ENCODE results near the gene ZSCAN25.
"Not testable (repeated sequence)": the region's sequence is repeated elsewhere in the genome, so short reads cannot be mapped to it uniquely, and the experiment has no call there.

DNA sequence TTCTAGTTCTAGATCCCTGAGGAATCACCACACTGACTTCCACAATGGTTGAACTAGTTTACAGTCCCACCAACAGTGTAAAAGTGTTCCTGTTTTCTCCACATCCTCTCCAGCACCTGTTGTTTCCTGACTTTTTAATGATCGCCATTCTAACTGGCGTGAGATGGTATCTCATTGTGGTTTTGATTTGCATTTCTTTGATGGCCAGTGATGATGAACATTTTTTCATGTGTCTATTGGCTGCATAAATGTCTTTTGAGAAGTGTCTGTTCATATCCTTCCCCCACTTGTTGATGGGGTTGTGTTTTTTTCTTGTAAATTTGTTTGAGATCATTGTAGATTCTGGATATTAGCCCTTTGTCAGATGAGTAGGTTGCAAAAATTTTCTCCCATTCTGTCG lies 37.9 kb downstream of the ZSCAN25 start:
- TF ChIP-seq, protein P1, sequence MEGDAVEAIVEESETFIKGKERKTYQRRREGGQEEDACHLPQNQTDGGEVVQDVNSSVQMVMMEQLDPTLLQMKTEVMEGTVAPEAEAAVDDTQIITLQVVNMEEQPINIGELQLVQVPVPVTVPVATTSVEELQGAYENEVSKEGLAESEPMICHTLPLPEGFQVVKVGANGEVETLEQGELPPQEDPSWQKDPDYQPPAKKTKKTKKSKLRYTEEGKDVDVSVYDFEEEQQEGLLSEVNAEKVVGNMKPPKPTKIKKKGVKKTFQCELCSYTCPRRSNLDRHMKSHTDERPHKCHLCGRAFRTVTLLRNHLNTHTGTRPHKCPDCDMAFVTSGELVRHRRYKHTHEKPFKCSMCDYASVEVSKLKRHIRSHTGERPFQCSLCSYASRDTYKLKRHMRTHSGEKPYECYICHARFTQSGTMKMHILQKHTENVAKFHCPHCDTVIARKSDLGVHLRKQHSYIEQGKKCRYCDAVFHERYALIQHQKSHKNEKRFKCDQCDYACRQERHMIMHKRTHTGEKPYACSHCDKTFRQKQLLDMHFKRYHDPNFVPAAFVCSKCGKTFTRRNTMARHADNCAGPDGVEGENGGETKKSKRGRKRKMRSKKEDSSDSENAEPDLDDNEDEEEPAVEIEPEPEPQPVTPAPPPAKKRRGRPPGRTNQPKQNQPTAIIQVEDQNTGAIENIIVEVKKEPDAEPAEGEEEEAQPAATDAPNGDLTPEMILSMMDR (IDR thresholded peaks at IDR 0.05 in 8 of 11, conservative IDR thresholded peaks at IDR 0.05 in 3 of 11), result not testable (repeated sequence)
- TF ChIP-seq POLR2A (IDR thresholded peaks at IDR 0.05), result not testable (repeated sequence)

Data from spleen (tissue), 7 donors.